Gastroesophageal sphincter (tissue), 3 donors: Measurements from ENCODE around the gene TFB2M.

Experiments
- POLR2AphosphoS5 ChIP-seq: sonication (generic); formaldehyde crosslinking; IDR thresholded peaks from one replicate; pipeline ENCODE4 v1.6.1; 2017; ENCODE audit warnings: antibody characterized with exemption
- TF ChIP-seq, protein P1 (sequence below), 4 experiments: fragments of 200-600 bp in 2 of 4; fragments of 450-650 bp in 2 of 4; sonication (generic) in 1 of 4; IDR thresholded peaks; one replicate each; pipeline ENCODE4 v1.5.1; 2017 to 2019; ENCODE audit warnings: antibody characterized with exemption in 4 of 4, mild to moderate bottlenecking in 2 of 4, moderate library complexity in 2 of 4

DNA sequence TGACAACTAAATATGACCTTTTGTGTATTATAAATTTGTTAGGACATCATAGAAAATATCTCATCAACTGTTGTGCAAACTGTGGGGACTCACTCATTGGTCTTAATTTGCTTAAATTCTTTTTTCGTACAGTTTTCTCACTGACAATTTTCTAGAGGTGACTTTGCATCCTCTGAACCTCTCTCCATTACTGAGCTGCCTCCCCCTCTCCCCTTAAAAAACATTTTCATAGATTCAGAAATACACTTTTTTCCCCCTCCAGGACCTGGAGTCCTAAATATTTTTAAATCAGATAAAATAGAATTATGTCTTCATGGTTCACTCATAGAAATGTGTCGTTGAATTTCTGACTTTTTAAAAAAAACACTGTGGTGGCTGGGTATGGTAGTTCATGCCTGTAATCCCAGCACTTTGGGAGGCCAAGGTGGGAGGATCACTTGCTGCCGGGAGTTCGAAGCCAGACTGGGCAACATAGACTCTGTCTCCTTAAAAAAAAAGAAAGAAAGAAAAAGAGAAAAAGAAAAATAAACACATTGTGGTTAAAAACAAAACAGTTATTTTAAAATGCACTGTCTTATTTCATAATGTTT lies 1.7 kb upstream of the TFB2M start:
- TF ChIP-seq POLR2AphosphoS5 = no peak
- TF ChIP-seq, protein P1, sequence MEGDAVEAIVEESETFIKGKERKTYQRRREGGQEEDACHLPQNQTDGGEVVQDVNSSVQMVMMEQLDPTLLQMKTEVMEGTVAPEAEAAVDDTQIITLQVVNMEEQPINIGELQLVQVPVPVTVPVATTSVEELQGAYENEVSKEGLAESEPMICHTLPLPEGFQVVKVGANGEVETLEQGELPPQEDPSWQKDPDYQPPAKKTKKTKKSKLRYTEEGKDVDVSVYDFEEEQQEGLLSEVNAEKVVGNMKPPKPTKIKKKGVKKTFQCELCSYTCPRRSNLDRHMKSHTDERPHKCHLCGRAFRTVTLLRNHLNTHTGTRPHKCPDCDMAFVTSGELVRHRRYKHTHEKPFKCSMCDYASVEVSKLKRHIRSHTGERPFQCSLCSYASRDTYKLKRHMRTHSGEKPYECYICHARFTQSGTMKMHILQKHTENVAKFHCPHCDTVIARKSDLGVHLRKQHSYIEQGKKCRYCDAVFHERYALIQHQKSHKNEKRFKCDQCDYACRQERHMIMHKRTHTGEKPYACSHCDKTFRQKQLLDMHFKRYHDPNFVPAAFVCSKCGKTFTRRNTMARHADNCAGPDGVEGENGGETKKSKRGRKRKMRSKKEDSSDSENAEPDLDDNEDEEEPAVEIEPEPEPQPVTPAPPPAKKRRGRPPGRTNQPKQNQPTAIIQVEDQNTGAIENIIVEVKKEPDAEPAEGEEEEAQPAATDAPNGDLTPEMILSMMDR (IDR thresholded peaks at IDR 0.05) = no peak
